Measurements from ENCODE around the gene SLIRP.

The SLIRP gene

GRCh38 chr14:77707724-77708408 is at the start of gene SLIRP, which contains the start of gene ALKBH1:
SLIRP (plus strand) TSS chr14:77708103; CDS start chr14:77708112, 9 bp downstream.
ALKBH1 (minus strand) TSS chr14:77708023; CDS start chr14:77708004, 19 bp downstream.
- peak; percentile 27; the same call in 1 of the 2 replicates for TF ChIP-seq NFIC (IDR thresholded peaks at IDR 0.05)
- TF ChIP-seq CEBPB (IDR thresholded peaks at IDR 0.05) = no peak
- TF ChIP-seq CREB1 (IDR thresholded peaks at IDR 0.05; ENCODE audit: low read depth) = no peak
- peak; percentile 46; the same call in 1 of the 2 replicates for TF ChIP-seq EP300 (IDR thresholded peaks at IDR 0.05; ENCODE audit: borderline replicate concordance)
- peak; percentile 96 for TF ChIP-seq YY1 (IDR thresholded peaks at IDR 0.05; ENCODE audit: low read depth)
- TF ChIP-seq ZBTB7A (IDR thresholded peaks at IDR 0.05; ENCODE audit: low read depth) = no peak
- TF ChIP-seq MAX (IDR thresholded peaks at IDR 0.05) = peak; percentile 87
- peak; percentile 46; the same call in 1 of the 2 replicates for TF ChIP-seq USF1 (IDR thresholded peaks at IDR 0.05)
- peak; percentile 82 for TF ChIP-seq TCF12 (IDR thresholded peaks at IDR 0.05; ENCODE audit: low read depth)
- TF ChIP-seq FOXM1 (IDR thresholded peaks at IDR 0.05; ENCODE audit: borderline replicate concordance, low read depth) = 0 out of 2 replicates have a peak, but pooled peaks have one; percentile 23
- TF ChIP-seq EGR1 (IDR thresholded peaks at IDR 0.05) = peak; percentile 80
- TF ChIP-seq REST (IDR thresholded peaks at IDR 0.05; ENCODE audit: low read depth) = no peak
- TF ChIP-seq RAD21 (IDR thresholded peaks at IDR 0.05; ENCODE audit: low read depth) = no peak
- peak; percentile 98 for TF ChIP-seq TAF1 (IDR thresholded peaks at IDR 0.05; ENCODE audit: low read depth)
- TF ChIP-seq TEAD4 (IDR thresholded peaks at IDR 0.05) = peak; percentile 23; the same call in 1 of the 2 replicates

GRCh38 chr14:77659831-77660230 is 48.1 kb upstream of the SLIRP start:
- TF ChIP-seq TEAD4 (IDR thresholded peaks at IDR 0.05) = no peak
- no peak for TF ChIP-seq TCF12 (IDR thresholded peaks at IDR 0.05; ENCODE audit: low read depth)

GRCh38 chr14:77660754-77661153 is 47.1 kb upstream of the SLIRP start:
- TF ChIP-seq YY1 (IDR thresholded peaks at IDR 0.05; ENCODE audit: low read depth) (no peak), TEAD4 (IDR thresholded peaks at IDR 0.05) (no peak), FOXM1 (IDR thresholded peaks at IDR 0.05; ENCODE audit: borderline replicate concordance, low read depth) (no peak), EGR1 (IDR thresholded peaks at IDR 0.05) (no peak), CEBPB (IDR thresholded peaks at IDR 0.05) (no peak), CREB1 (IDR thresholded peaks at IDR 0.05; ENCODE audit: low read depth) (no peak), REST (IDR thresholded peaks at IDR 0.05; ENCODE audit: low read depth) (no peak), TCF12 (IDR thresholded peaks at IDR 0.05; ENCODE audit: low read depth) (no peak), NFIC (IDR thresholded peaks at IDR 0.05) (no peak), EP300 (IDR thresholded peaks at IDR 0.05; ENCODE audit: borderline replicate concordance) (no peak), USF1 (IDR thresholded peaks at IDR 0.05) (no peak), TAF1 (IDR thresholded peaks at IDR 0.05; ENCODE audit: low read depth) (no peak), RAD21 (IDR thresholded peaks at IDR 0.05; ENCODE audit: low read depth) (no peak), MAX (IDR thresholded peaks at IDR 0.05) (no peak), ZBTB7A (IDR thresholded peaks at IDR 0.05; ENCODE audit: low read depth) (no peak)

- no peak for TF ChIP-seq USF1 (IDR thresholded peaks at IDR 0.05)
- no peak for TF ChIP-seq YY1 (IDR thresholded peaks at IDR 0.05; ENCODE audit: low read depth)
- no peak for TF ChIP-seq CREB1 (IDR thresholded peaks at IDR 0.05; ENCODE audit: low read depth)
- TF ChIP-seq ZBTB7A (IDR thresholded peaks at IDR 0.05; ENCODE audit: low read depth) = no peak
- TF ChIP-seq EP300 (IDR thresholded peaks at IDR 0.05; ENCODE audit: borderline replicate concordance) = no peak
- no peak for TF ChIP-seq CEBPB (IDR thresholded peaks at IDR 0.05)
- no peak for TF ChIP-seq FOXM1 (IDR thresholded peaks at IDR 0.05; ENCODE audit: borderline replicate concordance, low read depth)
- TF ChIP-seq RAD21 (IDR thresholded peaks at IDR 0.05; ENCODE audit: low read depth) = no peak
- TF ChIP-seq MAX (IDR thresholded peaks at IDR 0.05) = no peak
- TF ChIP-seq TAF1 (IDR thresholded peaks at IDR 0.05; ENCODE audit: low read depth) = no peak
- no peak for TF ChIP-seq NFIC (IDR thresholded peaks at IDR 0.05)
- no peak for TF ChIP-seq EGR1 (IDR thresholded peaks at IDR 0.05)
- TF ChIP-seq TCF12 (IDR thresholded peaks at IDR 0.05; ENCODE audit: low read depth) = no peak
- no peak for TF ChIP-seq REST (IDR thresholded peaks at IDR 0.05; ENCODE audit: low read depth)
- no peak for TF ChIP-seq TEAD4 (IDR thresholded peaks at IDR 0.05)
Measured at GRCh38 chr14:77663293-77663692, 44.6 kb upstream of the SLIRP start.

Measured in Ishikawa (cell line).